Hypothalamus (tissue), 51 donors: ENCODE data around the gene MGA.

Experiments
- DNase-seq, 51 donors: peaks; one replicate each; lab custom pipeline; 2025; lab: John Stamatoyannopoulos, UW

MGA gene

DNA sequence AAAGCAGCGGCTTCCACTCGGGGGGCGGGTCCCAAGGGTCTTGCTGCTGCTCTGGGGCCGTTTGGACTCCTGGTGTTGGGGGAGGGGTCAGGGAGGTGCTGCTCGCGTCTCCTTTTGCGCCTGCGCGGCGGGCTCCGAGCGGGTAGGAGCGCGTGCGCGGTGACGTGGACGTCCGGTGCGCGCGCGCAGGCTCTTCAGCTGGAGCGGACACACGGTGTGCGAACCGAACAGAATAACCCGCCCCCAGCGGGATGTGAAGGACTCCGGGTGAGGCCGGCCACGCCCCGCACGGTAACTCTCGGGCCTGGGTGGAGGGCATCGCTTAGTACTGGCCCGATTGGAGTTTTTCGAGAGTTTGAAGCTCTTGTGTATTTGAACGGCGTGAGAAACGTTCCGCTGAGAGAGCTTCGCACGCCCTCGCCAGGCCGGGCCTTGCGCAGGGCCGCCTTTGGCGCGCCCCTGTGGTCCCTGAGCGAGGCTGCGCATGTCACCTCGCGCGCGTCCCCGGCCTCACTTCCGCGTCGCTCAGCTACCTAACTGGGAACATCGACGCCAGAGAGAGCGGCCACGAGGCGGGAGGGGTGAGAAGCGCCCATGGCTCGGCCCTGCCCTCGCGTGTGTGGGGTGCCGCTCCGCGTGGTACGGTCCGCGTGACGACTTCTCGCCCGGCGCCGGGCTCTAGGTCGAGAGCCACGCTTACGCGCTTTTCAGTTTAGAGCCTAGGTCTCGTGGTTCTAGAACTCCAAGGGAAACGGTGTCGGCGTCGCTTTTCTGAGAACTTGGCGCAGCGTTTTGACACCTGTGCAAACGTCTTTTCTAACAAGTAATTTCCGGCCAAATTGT, at the start of gene MGA:
Gene MGA, plus strand, starts transcription at position 171 of the 843 bp plus-strand sequence.
- peak; percentile 37 to 95 (median 71) for DNase-seq

DNA sequence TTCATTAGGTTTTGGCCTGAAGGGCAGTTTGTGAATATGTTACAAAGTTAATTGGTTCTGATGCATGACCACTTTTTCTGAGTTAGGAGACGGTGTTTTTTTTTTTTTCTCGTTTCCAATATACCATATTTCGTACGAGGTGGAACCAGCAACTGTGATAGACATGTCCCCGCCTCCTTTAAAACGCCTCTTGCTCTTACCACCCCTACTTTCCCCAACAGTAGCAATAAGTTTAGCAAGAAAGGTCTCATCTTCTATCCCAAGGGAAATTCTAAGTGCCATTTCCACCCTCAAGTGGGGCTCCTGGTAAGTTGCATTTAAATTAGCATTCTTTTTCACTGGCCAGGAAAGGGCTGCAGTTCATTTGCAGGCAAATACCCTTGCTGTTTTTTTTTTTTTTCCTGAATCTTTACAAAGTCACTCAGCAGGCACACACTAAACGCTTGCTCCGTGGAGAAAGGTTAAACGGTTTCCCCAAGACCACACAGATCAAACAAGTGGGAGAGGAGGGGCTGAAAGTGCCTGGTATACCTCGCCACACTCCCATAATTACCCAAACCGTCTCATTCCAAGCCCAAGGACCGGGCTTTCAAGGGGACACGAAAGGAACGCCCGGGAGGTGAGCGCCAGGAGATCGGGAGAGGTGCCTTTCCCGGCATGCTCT, 39.5 kb upstream of the MGA start:
- peak in 3 of 51 donors; percentile 12 to 65 (median 47) for DNase-seq

GRCh38 chr15:41621200-41622193, 38.7 kb upstream of the MGA start:
- DNase-seq: peak; percentile 48 to 98 (median 84)

DNA sequence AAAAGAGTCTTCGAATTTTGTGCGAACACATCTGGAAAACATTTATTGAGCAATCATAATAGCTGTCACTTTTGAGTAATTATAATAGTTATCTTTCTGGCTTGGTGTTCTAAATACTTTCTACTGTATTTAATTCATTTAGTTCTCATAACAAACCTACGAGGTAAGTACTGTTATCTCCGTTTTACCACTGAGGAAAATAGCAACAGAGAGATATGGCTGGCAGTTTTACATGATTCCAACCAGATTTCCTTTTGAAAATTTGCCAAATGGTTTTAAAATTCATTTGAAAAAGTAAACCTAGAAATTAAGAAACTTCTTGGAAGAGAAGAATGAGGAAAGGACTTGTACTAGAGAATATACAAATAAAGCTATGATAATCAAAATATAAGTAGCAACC, 37.3 kb upstream of the MGA start:
- no peak for DNase-seq

DNA sequence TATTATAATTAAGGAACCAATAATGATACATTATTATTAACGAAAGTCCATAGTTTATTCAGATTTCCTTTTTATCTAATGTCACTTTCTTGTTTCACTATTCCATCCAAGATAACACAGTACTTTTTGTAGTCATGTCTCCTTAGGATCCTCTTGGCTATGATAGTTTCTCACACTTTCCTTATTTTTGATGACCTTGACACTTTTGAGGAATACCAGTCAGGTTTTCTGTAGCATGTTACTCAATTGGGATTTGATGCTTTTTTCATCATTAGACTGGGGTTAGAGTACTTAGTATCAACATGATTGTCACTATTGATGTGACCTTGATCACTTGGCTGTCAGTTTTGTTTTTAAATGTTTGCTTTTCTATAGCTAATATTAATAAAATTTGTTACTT, 33.0 kb upstream of the MGA start:
- no peak for DNase-seq

- DNase-seq: no peak
These were observed 30.7 kb upstream of the MGA start for GRCh38 chr15:41629463-41629862.

- DNase-seq: no peak
These were observed 30.3 kb upstream of the MGA start for GRCh38 chr15:41629883-41630282.

DNA sequence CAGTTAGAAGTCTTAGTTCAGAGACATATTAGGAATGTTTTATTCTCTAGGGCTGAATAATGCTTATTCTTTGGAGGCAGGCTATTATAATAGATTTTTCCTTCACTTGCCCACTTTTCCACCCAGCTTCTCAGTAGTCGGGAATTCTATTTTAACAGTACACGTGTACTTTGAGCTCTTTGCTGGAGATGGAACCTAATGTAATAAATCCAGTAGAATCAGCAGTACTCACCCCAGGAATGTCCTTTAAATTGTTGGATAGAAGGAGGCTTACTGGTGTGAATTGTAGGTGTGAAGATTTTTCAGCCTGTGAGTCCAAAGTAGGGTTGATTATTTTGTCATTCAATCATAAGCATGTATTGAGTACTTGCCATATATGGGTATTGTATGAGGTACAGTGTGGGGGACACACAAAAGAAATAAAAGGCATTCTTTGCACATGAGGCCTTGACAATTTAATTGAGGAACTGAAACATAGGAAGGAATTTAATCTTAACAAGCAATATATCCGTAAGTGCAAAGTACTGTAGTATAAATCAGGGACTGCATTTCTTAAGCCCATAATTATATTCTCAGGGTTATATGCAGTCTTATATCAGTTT, 29.5 kb upstream of the MGA start:
- no peak for DNase-seq

GRCh38 chr15:41631880-41632470, 28.2 kb upstream of the MGA start:
- no peak for DNase-seq

- no peak for DNase-seq
These were observed 26.6 kb upstream of the MGA start for GRCh38 chr15:41633609-41634008.

- DNase-seq: no peak
These were observed 26.1 kb upstream of the MGA start for GRCh38 chr15:41634072-41634626.

DNA sequence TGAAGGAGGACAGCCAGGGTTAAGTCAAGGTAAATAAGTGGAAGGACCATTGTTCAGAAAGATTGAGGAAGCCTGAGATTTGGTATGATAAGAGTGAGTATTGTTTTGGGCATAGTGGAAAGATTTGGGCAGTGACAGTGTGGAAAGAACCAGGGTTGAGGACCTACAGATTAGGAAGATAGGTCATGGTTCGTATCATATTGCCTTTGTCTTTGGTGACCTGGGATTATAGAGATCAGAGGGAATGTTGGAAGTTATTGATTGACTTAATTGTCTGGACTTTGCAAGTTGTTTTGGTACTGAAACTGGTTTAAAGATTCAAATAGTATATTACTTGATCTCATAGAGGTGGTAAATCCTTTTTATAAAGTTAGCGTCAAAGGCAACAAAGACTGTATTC, 23.1 kb upstream of the MGA start:
- DNase-seq: no peak

- DNase-seq: no peak
These were observed 19.2 kb upstream of the MGA start for GRCh38 chr15:41640985-41641384.

GRCh38 chr15:41647262-41647661, 12.9 kb upstream of the MGA start:
- DNase-seq: no peak

GRCh38 chr15:41648097-41648496, 12.1 kb upstream of the MGA start:
- DNase-seq: no peak

DNA sequence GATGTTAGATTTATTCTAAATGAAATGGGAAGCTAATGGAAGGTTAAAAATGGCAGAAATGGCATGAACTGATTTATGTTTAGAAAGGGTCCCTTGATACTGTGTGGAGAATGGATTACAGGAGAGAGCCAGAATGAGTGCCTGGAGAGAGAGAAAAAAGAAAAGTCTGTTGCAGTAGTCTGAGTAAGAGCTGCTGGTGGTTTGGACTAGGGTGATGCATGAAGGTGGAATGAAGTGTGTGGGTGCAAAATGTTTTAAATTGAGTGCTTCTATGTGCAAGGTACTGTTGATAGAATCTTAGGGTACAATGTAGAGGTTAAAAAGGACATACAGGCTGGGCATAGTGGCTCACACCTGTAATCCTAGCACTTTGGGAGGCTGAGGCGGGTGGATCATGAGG, 11.4 kb upstream of the MGA start:
- DNase-seq: no peak

DNA sequence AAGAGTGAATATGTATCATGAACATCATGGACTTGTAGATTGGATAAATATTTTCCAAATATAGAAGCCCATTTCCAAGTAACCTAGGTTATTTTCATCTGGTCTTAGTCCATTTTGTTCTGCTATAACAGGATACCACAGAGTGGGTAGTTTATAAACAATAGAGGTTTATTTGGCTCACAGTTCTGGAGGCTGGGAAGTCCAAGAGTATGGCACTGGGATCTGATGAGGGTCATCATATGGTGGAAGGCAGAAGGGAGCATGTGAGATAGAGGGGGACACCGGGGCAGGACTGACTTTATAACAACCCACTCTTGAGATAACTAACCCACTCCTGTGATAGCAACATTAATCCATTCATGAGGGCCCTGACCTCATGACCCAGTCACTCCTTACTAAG, 9.4 kb upstream of the MGA start:
- no peak for DNase-seq

GRCh38 chr15:41651373-41651772, 8.8 kb upstream of the MGA start:
- no peak for DNase-seq

- DNase-seq: no peak
These were observed 6.4 kb upstream of the MGA start for GRCh38 chr15:41653760-41654159.

GRCh38 chr15:41655716-41656115, 4.5 kb upstream of the MGA start:
- no peak for DNase-seq
